WERI-Rb-1 (cell line): ENCODE data around the gene PLA2G2C.

Source experiments
- DNase-seq: peaks from one replicate; pipeline ENCODE4 v3.0.0-alpha.2; 2020
- H3K27ac ChIP-seq: fragments of 250-450 bp; sonication (Bioruptor Pico); 2 replicates; pipeline ENCODE4 v1.5.1; 2020; ENCODE audit warnings: mild to moderate bottlenecking, moderate library complexity
- H3K27me3 ChIP-seq: fragments of 250-450 bp; sonication (Bioruptor Pico); 2 replicates; pipeline ENCODE4 v1.5.1; 2021; ENCODE audit warnings: mild to moderate bottlenecking, low read depth, moderate library complexity; ENCODE audit not compliant: insufficient read depth, severe bottlenecking
- H3K36me3 ChIP-seq: fragments of 250-450 bp; sonication (Bioruptor Pico); 2 replicates; pipeline ENCODE4 v1.5.1; 2020; ENCODE audit warnings: mild to moderate bottlenecking, moderate library complexity
- H3K4me3 ChIP-seq: 2 replicates; pipeline ENCODE4 v1.5.1; 2011; ENCODE audit warnings: low read depth, mild to moderate bottlenecking, control low read depth, low read length
- H3K9me3 ChIP-seq: fragments of 250-450 bp; sonication (Bioruptor Pico); 2 replicates; pipeline ENCODE4 v1.5.1; 2021; ENCODE audit warnings: mild to moderate bottlenecking, moderate library complexity; ENCODE audit not compliant: severe bottlenecking
- CTCF ChIP-seq: IDR thresholded peaks from 2 replicates; pipeline ENCODE4 v1.5.1; 2011; ENCODE audit warnings: low read depth, mild to moderate bottlenecking, control low read depth, inconsistent platforms, low read length

The PLA2G2C gene

GRCh38 chr1:20149601-20150325, 36.6 kb downstream of the PLA2G2C start:
- no peak for DNase-seq
- no peak overlapping the region for H3K4me3 ChIP-seq
- H3K27ac ChIP-seq = no peak overlapping the region
- no peak for TF ChIP-seq CTCF
- no peaks in the 10 kb centered on the region for H3K36me3 ChIP-seq
- H3K9me3 ChIP-seq = no peaks in the 10 kb centered on the region
- no peaks in the 10 kb centered on the region for H3K27me3 ChIP-seq

- H3K36me3 ChIP-seq = no peaks in the 10 kb centered on the region
- H3K4me3 ChIP-seq = no peak overlapping the region
- TF ChIP-seq CTCF = no peak
- no peaks in the 10 kb centered on the region for H3K9me3 ChIP-seq
- no peak overlapping the region for H3K27ac ChIP-seq
- no peak for DNase-seq
- H3K27me3 ChIP-seq = no peaks in the 10 kb centered on the region
Observed at GRCh38 chr1:20148571-20149500, 37.5 kb downstream of the PLA2G2C start.

GRCh38 chr1:20147846-20148570, 38.3 kb downstream of the PLA2G2C start:
- DNase-seq = no peak

GRCh38 chr1:20143734-20144565, 42.4 kb downstream of the PLA2G2C start:
- TF ChIP-seq CTCF = no peak
- H3K27me3 ChIP-seq = no peaks in the 10 kb centered on the region

More at GRCh38 chr1:20147846-20148570, 38.3 kb downstream of the PLA2G2C start:
- no peak overlapping the region for H3K4me3 ChIP-seq
- H3K27me3 ChIP-seq = no peaks in the 10 kb centered on the region
- H3K36me3 ChIP-seq = no peaks in the 10 kb centered on the region
- H3K27ac ChIP-seq = no peak overlapping the region
- no peak for TF ChIP-seq CTCF
- H3K9me3 ChIP-seq = no peaks in the 10 kb centered on the region

GRCh38 chr1:20143318-20143717, 43.0 kb downstream of the PLA2G2C start:
- H3K27ac ChIP-seq = no peak overlapping the region
- H3K4me3 ChIP-seq = no peak overlapping the region
- DNase-seq = no peak
- no peaks in the 10 kb centered on the region for H3K36me3 ChIP-seq
- no peak for TF ChIP-seq CTCF
- H3K27me3 ChIP-seq = no peaks in the 10 kb centered on the region
- H3K9me3 ChIP-seq = no peaks in the 10 kb centered on the region

More at GRCh38 chr1:20143734-20144565, 42.4 kb downstream of the PLA2G2C start:
- Histone ChIP-seq H3K9me3 (no peaks in the 10 kb centered on the region), H3K4me3 (no peak overlapping the region), H3K27ac (no peak overlapping the region), H3K36me3 (no peaks in the 10 kb centered on the region)
- DNase-seq = no peak
